Activated B cell treated with CpG ODN at 0.5 μM for 24 hours (primary cell): ENCODE results near the gene UBQLN4. TPM values are rescaled to one million over a fixed set of nuclear protein-coding genes. Genes with fewer than 3 reads are reported as not detected.

Experiments used
- ATAC-seq: fragments of 200-7000 bp; cut with Tn5 transposase; one replicate; pipeline ENCODE4 v1.10.0; 2021; ENCODE audit warnings: low read depth, mild to moderate bottlenecking, moderate library complexity
- CTCF ChIA-PET: fragments of 350-600 bp; sonication (Branson Sonifier 250); formaldehyde crosslinking; loops from one replicate; lab custom pipeline; 2021; ENCODE audit warnings: antibody characterized with exemption; lab: Charles Lee
- POLR2A ChIA-PET: fragments of 350-600 bp; sonication (Branson Sonifier 250); formaldehyde crosslinking; loops from one replicate; lab custom pipeline; 2021; ENCODE audit warnings: antibody characterized with exemption; lab: Charles Lee
- DNase-seq: peaks from one replicate; pipeline ENCODE4 v3.0.0; 2022
- H3K27ac Mint-ChIP-seq: one replicate; pipeline ENCODE4 v1.8.0; 2020; ENCODE audit warnings: mixed read lengths
- H3K27me3 Mint-ChIP-seq: one replicate; pipeline ENCODE4 v1.8.0; 2021; ENCODE audit warnings: mixed read lengths
- H3K36me3 Mint-ChIP-seq: one replicate; pipeline ENCODE4 v1.8.0; 2021; ENCODE audit warnings: low read depth, mixed read lengths
- H3K4me1 Mint-ChIP-seq: one replicate; pipeline ENCODE4 v1.8.0; 2021; ENCODE audit warnings: mixed read lengths
- H3K4me3 Mint-ChIP-seq: one replicate; pipeline ENCODE4 v1.8.0; 2020; ENCODE audit warnings: mild to moderate bottlenecking, mixed read lengths
- H3K9me3 Mint-ChIP-seq: one replicate; pipeline ENCODE4 v1.8.0; 2020; ENCODE audit warnings: mixed read lengths
- intact Hi-C: fragments of 100-400 bp; cut with micrococcal nuclease; formaldehyde crosslinking; loops from one replicate; pipeline ENCODE4 v1.15.1; 2024
- total RNA-seq: library from RNA; stranded (reverse); gene quantifications from 2 replicates; pipeline ENCODE4 v1.2.3, GENCODE V29; 2022
- TF ChIP-seq, protein P1 (sequence below): fragments of 200-600 bp; IDR thresholded peaks from one replicate; pipeline ENCODE4 v1.8.0; 2022; ENCODE audit warnings: antibody characterized with exemption, mild to moderate bottlenecking

The UBQLN4 gene
- 28.1 and 32.5 TPM in 2 replicates for total RNA-seq

DNA sequence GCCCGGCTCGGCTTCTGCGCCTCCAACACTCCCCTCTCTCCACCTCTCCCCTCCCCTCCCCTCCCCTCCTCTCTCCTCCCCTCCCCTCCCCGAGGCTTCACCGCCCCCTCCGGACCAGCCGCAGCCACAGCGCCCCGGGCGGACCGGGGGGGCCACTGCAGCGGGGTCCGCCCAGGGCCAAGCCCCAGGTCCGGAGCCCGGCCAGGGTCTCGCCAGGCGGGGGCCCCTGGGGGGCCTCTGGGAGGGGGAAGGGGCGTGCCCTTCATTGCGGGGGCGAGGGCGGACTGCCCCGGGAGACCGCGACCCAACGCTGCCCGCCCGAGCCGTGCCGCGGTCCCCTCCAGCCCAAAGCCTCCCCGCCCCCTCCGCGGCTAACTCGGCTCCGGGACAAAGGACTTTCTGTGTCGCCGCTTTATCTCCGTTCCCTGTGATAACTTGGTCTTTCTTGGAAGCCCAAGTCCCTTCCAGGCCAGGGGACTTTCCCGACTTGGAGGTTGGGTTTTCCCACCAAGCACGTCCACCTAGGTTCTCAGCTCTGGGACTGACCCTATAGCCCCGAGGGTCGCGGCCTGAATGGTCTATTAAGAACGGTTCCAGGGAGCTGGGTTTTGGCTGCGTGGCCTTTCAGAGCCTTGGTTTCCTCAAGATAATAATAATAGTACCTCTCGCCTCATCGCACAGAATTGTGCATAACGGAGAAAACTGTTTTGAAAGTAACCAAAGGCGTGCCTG is at the start of gene UBQLN4:
Gene UBQLN4 (minus strand): TSS at position 31 of the 732 bp plus-strand sequence. CDS start 97 bp downstream, outside the sequence.
- H3K27ac Mint-ChIP-seq, result peak within 1 kb of the TSS; percentile 97
- peaks cover 43% of the 10 kb centered on the region for H3K36me3 Mint-ChIP-seq
- H3K27me3 Mint-ChIP-seq, result no peaks in the 10 kb centered on the region
- H3K4me3 Mint-ChIP-seq, result peak within 1 kb of the TSS; percentile 93
- TF ChIP-seq, protein P1, sequence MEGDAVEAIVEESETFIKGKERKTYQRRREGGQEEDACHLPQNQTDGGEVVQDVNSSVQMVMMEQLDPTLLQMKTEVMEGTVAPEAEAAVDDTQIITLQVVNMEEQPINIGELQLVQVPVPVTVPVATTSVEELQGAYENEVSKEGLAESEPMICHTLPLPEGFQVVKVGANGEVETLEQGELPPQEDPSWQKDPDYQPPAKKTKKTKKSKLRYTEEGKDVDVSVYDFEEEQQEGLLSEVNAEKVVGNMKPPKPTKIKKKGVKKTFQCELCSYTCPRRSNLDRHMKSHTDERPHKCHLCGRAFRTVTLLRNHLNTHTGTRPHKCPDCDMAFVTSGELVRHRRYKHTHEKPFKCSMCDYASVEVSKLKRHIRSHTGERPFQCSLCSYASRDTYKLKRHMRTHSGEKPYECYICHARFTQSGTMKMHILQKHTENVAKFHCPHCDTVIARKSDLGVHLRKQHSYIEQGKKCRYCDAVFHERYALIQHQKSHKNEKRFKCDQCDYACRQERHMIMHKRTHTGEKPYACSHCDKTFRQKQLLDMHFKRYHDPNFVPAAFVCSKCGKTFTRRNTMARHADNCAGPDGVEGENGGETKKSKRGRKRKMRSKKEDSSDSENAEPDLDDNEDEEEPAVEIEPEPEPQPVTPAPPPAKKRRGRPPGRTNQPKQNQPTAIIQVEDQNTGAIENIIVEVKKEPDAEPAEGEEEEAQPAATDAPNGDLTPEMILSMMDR, result no peak
- CTCF ChIA-PET, result interaction anchor here (1.2 to 1.9 kb wide), 2 partner anchors 12 to 28 kb away, joined by 3 to 4 read pairs; no protein-coding TSS in a partner anchor
- no peaks in the 10 kb centered on the region for H3K9me3 Mint-ChIP-seq
- peak; percentile 75 for ATAC-seq
- H3K4me1 Mint-ChIP-seq, result peaks cover 29% of the 10 kb centered on the region
- POLR2A ChIA-PET, result interaction anchor here (0.6 to 1.4 kb wide), 7 partner anchors 65 to 221 kb away, joined by 3 to 8 read pairs (median 5); partner anchors contain the start of gene KHDC4
- intact Hi-C loops, result loop anchor here (1.0 to 10.0 kb wide), 12 partner anchors 28 to 799 kb away; partner anchors contain the start of genes ARHGEF2, CCT3, ENTREP3 and KHDC4
- peak; percentile 86 for DNase-seq

DNA sequence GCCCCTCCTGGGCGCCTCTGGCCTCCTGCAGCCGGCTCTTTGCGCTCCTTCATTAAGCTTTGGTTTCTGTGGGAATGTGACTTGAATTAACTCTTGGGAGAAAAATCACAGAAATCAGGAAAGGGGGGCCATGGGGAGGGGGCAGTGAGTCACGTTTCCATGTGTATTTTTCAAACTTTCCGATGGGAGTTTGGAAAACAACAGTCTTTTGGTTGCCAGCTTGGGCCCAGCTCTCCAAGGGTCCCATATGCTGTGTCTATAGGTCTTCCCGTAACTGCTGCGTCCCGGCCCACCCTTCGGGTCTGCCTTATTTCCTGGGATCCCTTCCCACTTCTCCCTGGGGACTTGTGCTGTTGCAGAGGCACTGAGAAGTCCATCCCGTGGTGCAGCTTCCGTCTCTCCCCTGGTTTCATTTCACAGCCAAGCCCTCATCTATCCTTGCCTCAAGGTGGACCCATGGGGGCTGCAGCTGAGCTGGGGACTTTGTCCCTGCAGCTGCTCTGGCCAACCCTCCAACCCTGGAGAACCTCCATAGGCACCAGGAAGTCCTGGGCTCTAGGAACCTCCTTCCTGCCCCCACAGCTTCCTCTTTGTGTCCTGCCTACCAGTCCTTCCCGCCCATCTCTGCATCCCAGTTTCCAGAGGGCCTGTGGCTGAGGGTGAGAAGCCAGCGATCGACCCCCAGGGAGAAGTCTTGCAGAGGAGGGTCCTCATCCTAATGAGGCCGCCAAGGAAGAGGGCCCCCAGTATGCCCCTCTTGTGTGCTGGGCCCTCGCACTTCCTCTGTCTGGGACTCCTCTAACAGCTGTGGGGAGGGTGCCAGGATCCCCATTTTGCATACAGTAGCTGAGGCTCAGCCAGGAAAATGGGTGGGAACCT is 49.3 kb upstream of the UBQLN4 start:
- CTCF ChIA-PET, result no interaction called here
- no peaks in the 10 kb centered on the region for H3K9me3 Mint-ChIP-seq
- no peaks in the 10 kb centered on the region for H3K27me3 Mint-ChIP-seq
- intact Hi-C loops, result no loop called here
- DNase-seq (no peak), ATAC-seq (no peak)
- POLR2A ChIA-PET, result interaction anchor here (0.6 to 7.8 kb wide), 4 partner anchors 12 to 503 kb away, joined by 3 to 78 read pairs (median 5); partner anchors contain the start of genes LMNA and PMF1
- TF ChIP-seq, protein P1, result no peak
- H3K27ac Mint-ChIP-seq, result no peak overlapping the region
- H3K4me1 Mint-ChIP-seq, result peaks cover 60% of the 10 kb centered on the region
- no peaks in the 10 kb centered on the region for H3K36me3 Mint-ChIP-seq
- no peak overlapping the region for H3K4me3 Mint-ChIP-seq

DNA sequence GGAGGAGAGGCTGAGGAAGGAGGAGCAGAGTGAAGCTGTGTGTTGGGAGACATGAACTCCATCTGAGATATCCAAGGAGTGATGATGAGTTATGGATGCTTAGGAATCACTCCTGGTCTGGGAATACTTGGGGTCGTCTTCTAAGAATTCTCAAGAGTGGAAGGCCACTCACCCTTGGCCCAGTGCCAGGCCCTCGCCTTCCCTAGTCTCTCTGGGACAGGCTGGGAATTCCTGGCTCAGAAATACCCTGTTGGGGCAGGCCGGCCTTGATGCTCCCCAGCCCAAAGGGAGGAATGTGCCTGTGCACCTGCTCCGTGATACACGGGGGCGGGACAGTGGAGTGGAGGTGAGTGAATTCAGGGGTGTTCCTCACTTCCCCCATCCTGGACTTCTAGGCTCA is 48.3 kb upstream of the UBQLN4 start:
- Mint-ChIP-seq H3K4me3 (no peak overlapping the region), H3K4me1 (peaks cover 61% of the 10 kb centered on the region), H3K27ac (no peak overlapping the region), H3K36me3 (no peaks in the 10 kb centered on the region), H3K27me3 (no peaks in the 10 kb centered on the region), H3K9me3 (no peaks in the 10 kb centered on the region)
- CTCF ChIA-PET, result interaction anchor here (13.7 kb wide), 1 partner anchor 29 kb away, joined by 422 read pairs; no protein-coding TSS in a partner anchor
- TF ChIP-seq, protein P1, result no peak
- intact Hi-C loops, result no loop called here
- DNase-seq (no peak), ATAC-seq (no peak)
- POLR2A ChIA-PET, result interaction anchor here (7.8 kb wide), 1 partner anchor 13 kb away, joined by 78 read pairs; the partner anchor contains the start of gene LMNA

DNA sequence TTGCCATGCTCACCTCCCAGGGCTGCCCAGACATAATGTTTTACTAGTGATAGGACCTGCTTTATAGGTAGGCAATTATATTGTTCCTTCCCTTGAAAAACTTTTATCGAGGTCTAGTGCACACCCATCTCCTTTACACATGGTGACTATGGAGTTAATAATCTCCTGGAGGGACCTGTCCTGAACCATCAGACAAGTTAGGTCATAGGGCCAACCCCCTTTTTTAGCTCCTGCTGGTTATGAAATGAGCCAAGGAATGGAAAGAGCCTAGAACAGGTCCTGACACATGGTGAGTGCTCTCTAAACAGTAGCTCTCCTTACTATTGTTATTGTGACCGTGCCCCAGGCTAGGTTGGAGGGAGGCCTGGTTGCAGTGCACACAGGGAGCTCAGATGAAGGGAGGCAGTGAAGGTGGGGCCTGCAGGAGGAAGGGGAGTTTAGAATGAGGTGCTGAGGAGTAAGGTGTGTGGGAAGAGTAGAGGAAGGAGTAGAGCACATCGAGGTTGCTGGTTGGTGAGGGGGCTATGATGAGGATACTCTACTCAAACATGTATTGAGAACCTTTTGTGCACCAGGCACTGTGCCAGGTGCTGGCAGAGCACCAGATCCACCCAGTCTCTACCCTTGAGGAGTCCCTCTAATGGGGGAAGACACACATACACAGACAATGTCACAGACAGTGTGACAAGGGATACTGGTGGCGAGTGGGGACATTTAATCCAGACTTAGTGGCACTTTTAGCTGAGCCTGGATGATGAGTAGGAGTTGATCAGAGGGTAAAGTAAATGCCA is 46.8 kb upstream of the UBQLN4 start:
- POLR2A ChIA-PET, result interaction anchor here (7.8 kb wide), 1 partner anchor 14 kb away, joined by 78 read pairs; the partner anchor contains the start of gene LMNA

More for the DNA sequence above, 46.8 kb upstream of the UBQLN4 start:
- H3K4me1 Mint-ChIP-seq, result peaks cover 60% of the 10 kb centered on the region
- H3K27ac Mint-ChIP-seq, result no peak overlapping the region
- H3K9me3 Mint-ChIP-seq, result no peaks in the 10 kb centered on the region
- H3K36me3 Mint-ChIP-seq, result no peaks in the 10 kb centered on the region
- no peak overlapping the region for H3K4me3 Mint-ChIP-seq
- DNase-seq (no peak), ATAC-seq (no peak)
- intact Hi-C loops, result no loop called here
- H3K27me3 Mint-ChIP-seq, result no peaks in the 10 kb centered on the region
- CTCF ChIA-PET, result interaction anchor here (1.0 to 13.7 kb wide), 2 partner anchors 10 to 30 kb away, joined by 3 to 422 read pairs; no protein-coding TSS in a partner anchor
- TF ChIP-seq, protein P1, result no peak
